Measurements from ENCODE around the gene FMO4.
A peak's percentile ranks its signal among the peaks of the same experiment; 100 is the strongest.
"Not testable (repeated sequence)": the region's sequence is repeated elsewhere in the genome, so short reads cannot be mapped to it uniquely, and the experiment has no call there.

The FMO4 gene

GRCh38 chr1:171373357-171374122 is 59.6 kb downstream of the FMO4 start:
- TF ChIP-seq L3MBTL2 (conservative IDR thresholded peaks at IDR 0.05) (peak; percentile 46; the same call in 1 of the 2 replicates), NFRKB (IDR thresholded peaks at IDR 0.05) (peak; percentile 30; the same call in 1 of the 2 replicates)
- POLR2A ChIA-PET; DNase-seq (ENCODE audit: extremely low spot score); CTCF ChIA-PET: not testable (repeated sequence)

- CTCF ChIA-PET = no interaction called here
- DNase-seq (ENCODE audit: extremely low spot score) = no peak
- POLR2A ChIA-PET = no interaction called here
- TF ChIP-seq, protein P1, sequence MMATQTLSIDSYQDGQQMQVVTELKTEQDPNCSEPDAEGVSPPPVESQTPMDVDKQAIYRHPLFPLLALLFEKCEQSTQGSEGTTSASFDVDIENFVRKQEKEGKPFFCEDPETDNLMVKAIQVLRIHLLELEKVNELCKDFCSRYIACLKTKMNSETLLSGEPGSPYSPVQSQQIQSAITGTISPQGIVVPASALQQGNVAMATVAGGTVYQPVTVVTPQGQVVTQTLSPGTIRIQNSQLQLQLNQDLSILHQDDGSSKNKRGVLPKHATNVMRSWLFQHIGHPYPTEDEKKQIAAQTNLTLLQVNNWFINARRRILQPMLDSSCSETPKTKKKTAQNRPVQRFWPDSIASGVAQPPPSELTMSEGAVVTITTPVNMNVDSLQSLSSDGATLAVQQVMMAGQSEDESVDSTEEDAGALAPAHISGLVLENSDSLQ (IDR thresholded peaks at IDR 0.05) = no peak
- TF ChIP-seq SUZ12 (IDR thresholded peaks at IDR 0.05) (no peak), ZNF384 (IDR thresholded peaks at IDR 0.05) (no peak), BHLHE40 (IDR thresholded peaks at IDR 0.05; ENCODE audit: borderline replicate concordance) (no peak), FOXK2 (IDR thresholded peaks at IDR 0.05) (no peak), TARDBP (IDR thresholded peaks at IDR 0.05) (no peak), NFRKB (IDR thresholded peaks at IDR 0.05) (no peak), HDGF (IDR thresholded peaks at IDR 0.05; ENCODE audit: borderline replicate concordance) (no peak), SP1 (IDR thresholded peaks at IDR 0.05) (no peak), FOXM1 (IDR thresholded peaks at IDR 0.05; ENCODE audit: borderline replicate concordance) (no peak), ARNT (IDR thresholded peaks at IDR 0.05) (no peak), FOXA1 (IDR thresholded peaks at IDR 0.05) (no peak), ELF4 (IDR thresholded peaks at IDR 0.05) (no peak), CTBP1 (IDR thresholded peaks at IDR 0.05; ENCODE audit: borderline replicate concordance) (no peak), L3MBTL2 (conservative IDR thresholded peaks at IDR 0.05) (no peak), LEF1 (IDR thresholded peaks at IDR 0.05; ENCODE audit: borderline replicate concordance) (no peak)
Measured at GRCh38 chr1:171379846-171380245, 65.9 kb downstream of the FMO4 start.

DNA sequence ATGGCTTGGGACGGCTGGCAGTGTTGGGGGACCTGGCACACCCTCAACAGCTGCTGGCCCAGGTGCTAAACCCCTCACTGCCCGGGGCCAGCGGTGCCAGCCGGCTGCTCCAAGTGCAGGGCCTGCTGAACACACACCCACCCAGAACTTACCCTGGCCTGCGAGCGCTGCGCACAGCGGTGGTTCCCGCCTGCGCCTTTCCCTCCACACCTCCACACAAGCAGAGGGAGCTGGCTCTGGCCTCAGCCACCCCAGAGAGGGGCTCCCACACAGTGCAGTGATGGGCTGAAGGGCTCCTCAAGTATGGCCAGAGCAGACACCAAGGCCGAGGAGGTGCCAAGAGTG is 67.9 kb downstream of the FMO4 start:
- POLR2A ChIA-PET = no interaction called here

GRCh38 chr1:171384496-171384895 is 70.5 kb downstream of the FMO4 start:
- ChIA-PET POLR2A (no interaction called here), CTCF (no interaction called here)
- TF ChIP-seq ZNF384 (IDR thresholded peaks at IDR 0.05) = no peak
- TF ChIP-seq, protein P1 (IDR thresholded peaks at IDR 0.05) = no peak
- no peak for TF ChIP-seq FOXM1 (IDR thresholded peaks at IDR 0.05; ENCODE audit: borderline replicate concordance)
- no peak for TF ChIP-seq FOXK2 (IDR thresholded peaks at IDR 0.05)
- TF ChIP-seq SP1 (IDR thresholded peaks at IDR 0.05) = no peak
- TF ChIP-seq FOXA1 (IDR thresholded peaks at IDR 0.05) = no peak
- TF ChIP-seq L3MBTL2 (conservative IDR thresholded peaks at IDR 0.05) = no peak
- no peak for TF ChIP-seq TARDBP (IDR thresholded peaks at IDR 0.05)
- TF ChIP-seq BHLHE40 (IDR thresholded peaks at IDR 0.05; ENCODE audit: borderline replicate concordance) = no peak
- no peak for TF ChIP-seq LEF1 (IDR thresholded peaks at IDR 0.05; ENCODE audit: borderline replicate concordance)
- TF ChIP-seq HDGF (IDR thresholded peaks at IDR 0.05; ENCODE audit: borderline replicate concordance) = no peak
- TF ChIP-seq CTBP1 (IDR thresholded peaks at IDR 0.05; ENCODE audit: borderline replicate concordance) = no peak
- TF ChIP-seq NFRKB (IDR thresholded peaks at IDR 0.05) = no peak
- TF ChIP-seq ELF4 (IDR thresholded peaks at IDR 0.05) = no peak
- TF ChIP-seq SUZ12 (IDR thresholded peaks at IDR 0.05) = no peak
- no peak for TF ChIP-seq ARNT (IDR thresholded peaks at IDR 0.05)
- DNase-seq (ENCODE audit: extremely low spot score) = no peak

More for the DNA sequence above, 67.9 kb downstream of the FMO4 start:
- CTCF ChIA-PET = no interaction called here
- TF ChIP-seq, protein P1 (IDR thresholded peaks at IDR 0.05) = no peak
- TF ChIP-seq ZNF384 (IDR thresholded peaks at IDR 0.05) (no peak), CTBP1 (IDR thresholded peaks at IDR 0.05; ENCODE audit: borderline replicate concordance) (no peak)
- no peak for DNase-seq (ENCODE audit: extremely low spot score)

DNA sequence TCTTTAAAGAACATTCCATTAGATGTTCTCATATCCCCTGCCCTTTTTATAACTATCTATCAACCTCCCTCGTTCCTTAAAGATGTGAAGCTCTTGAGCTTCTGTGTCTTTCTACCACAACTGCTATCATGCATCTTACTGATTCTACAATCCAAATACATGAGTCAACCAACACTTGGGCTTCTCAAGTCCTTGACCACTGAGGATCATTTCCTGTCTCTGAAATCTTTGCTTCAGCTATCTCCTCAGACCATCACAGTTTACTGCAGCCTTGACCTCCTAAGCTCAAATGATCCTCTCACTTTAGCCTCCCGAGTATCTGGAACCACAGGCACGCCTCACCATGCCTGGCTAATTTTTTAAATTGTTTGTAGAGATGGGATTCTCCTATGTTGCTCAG is 75.2 kb downstream of the FMO4 start:
- TF ChIP-seq HDGF (IDR thresholded peaks at IDR 0.05; ENCODE audit: borderline replicate concordance) (no peak), TARDBP (IDR thresholded peaks at IDR 0.05) (no peak), ELF4 (IDR thresholded peaks at IDR 0.05) (no peak), L3MBTL2 (conservative IDR thresholded peaks at IDR 0.05) (no peak), LEF1 (IDR thresholded peaks at IDR 0.05; ENCODE audit: borderline replicate concordance) (no peak), FOXM1 (IDR thresholded peaks at IDR 0.05; ENCODE audit: borderline replicate concordance) (no peak), FOXK2 (IDR thresholded peaks at IDR 0.05) (no peak), BHLHE40 (IDR thresholded peaks at IDR 0.05; ENCODE audit: borderline replicate concordance) (no peak), ZNF384 (IDR thresholded peaks at IDR 0.05) (no peak), ARNT (IDR thresholded peaks at IDR 0.05) (no peak), SP1 (IDR thresholded peaks at IDR 0.05) (no peak), NFRKB (IDR thresholded peaks at IDR 0.05) (no peak), CTBP1 (IDR thresholded peaks at IDR 0.05; ENCODE audit: borderline replicate concordance) (no peak), SUZ12 (IDR thresholded peaks at IDR 0.05) (no peak), FOXA1 (IDR thresholded peaks at IDR 0.05) (no peak)
- TF ChIP-seq, protein P1 (IDR thresholded peaks at IDR 0.05) = no peak
- no peak for DNase-seq (ENCODE audit: extremely low spot score)
- POLR2A ChIA-PET = no interaction called here

DNA sequence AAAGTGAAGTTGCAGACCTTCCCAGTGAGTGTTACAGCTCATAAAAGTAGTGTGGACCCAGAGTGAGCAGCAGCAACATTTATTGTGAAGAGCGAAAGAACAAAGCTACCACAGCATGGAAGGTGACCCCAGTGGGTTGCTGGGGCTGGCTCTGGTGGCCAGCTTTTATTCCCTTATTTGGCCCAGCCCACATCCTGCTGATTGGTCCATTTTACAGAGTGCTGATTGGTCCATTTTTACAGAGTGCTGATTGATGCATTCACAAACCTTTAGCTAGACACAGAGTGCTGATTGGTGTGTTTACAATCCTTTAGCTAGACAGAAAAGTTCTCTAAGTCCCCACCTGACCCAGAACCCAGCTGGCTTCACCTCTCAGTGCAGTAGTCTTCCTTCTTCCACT is 76.8 kb downstream of the FMO4 start:
- DNase-seq (ENCODE audit: extremely low spot score); POLR2A ChIA-PET; CTCF ChIA-PET: not testable (repeated sequence)

More for the DNA sequence above, 75.2 kb downstream of the FMO4 start:
- CTCF ChIA-PET = no interaction called here

Data from HEK293T (cell line).